Natural killer cell (primary cell): ENCODE measurements around the gene FNTB. TPM values are rescaled to one million over a fixed set of nuclear protein-coding genes. Genes with fewer than 3 reads are reported as not detected.
A peak's percentile ranks its signal among the peaks of the same experiment; 100 is the strongest.

ENCODE experiments used
- ATAC-seq, 3 donors: fragments of 150-1000 bp in 2 of 3; fragments of 200-7000 bp in 1 of 3; cut with Tn5 transposase; 1 replicate in 1 of 3; 2 replicates in 2 of 3; pipeline ENCODE4 v1.10.0; 2021; ENCODE audit warnings: mild to moderate bottlenecking in 2 of 3, moderate library complexity in 2 of 3
- DNase-seq, 2 donors: peaks; one replicate each; pipeline versions ENCODE4 v3.0.0 to v3.0.0-alpha.2; 2013 to 2021; ENCODE audit warnings: mixed read lengths in 1 of 2
- H3K27ac ChIP-seq: one replicate; pipeline ENCODE4 v1.5.1; 2013; ENCODE audit warnings: mild to moderate bottlenecking, low read length
- H3K27me3 ChIP-seq: one replicate; pipeline ENCODE4 v1.6.1; 2013; ENCODE audit warnings: low read length; ENCODE audit not compliant: control insufficient read depth, insufficient read depth
- H3K36me3 ChIP-seq: one replicate; pipeline ENCODE4 v1.6.1; 2013; ENCODE audit warnings: low read length; ENCODE audit not compliant: control insufficient read depth, insufficient read depth
- H3K4me1 ChIP-seq: one replicate; pipeline ENCODE4 v1.6.1; 2013; ENCODE audit warnings: low read length; ENCODE audit not compliant: control insufficient read depth, insufficient read depth
- H3K4me3 ChIP-seq: one replicate; pipeline ENCODE4 v1.5.1; 2013; ENCODE audit warnings: low read length
- H3K9me3 ChIP-seq: one replicate; pipeline ENCODE4 v1.6.1; 2013; ENCODE audit warnings: low read length; ENCODE audit not compliant: control insufficient read depth, insufficient read depth
- H3K27ac Mint-ChIP-seq, 2 donors: one replicate each; pipeline ENCODE4 v1.8.0; 2022; ENCODE audit warnings: mild to moderate bottlenecking in 2 of 2, mixed read lengths in 2 of 2, moderate library complexity in 1 of 2
- H3K27me3 Mint-ChIP-seq, 2 donors: one replicate each; pipeline ENCODE4 v1.8.0; 2022; ENCODE audit warnings: low read depth in 2 of 2, mixed read lengths in 2 of 2
- H3K36me3 Mint-ChIP-seq: one replicate; pipeline ENCODE4 v1.8.0; 2022; ENCODE audit warnings: mixed read lengths
- H3K4me1 Mint-ChIP-seq, 2 donors: one replicate each; pipeline ENCODE4 v1.8.0; 2022; ENCODE audit warnings: mixed read lengths in 2 of 2
- H3K4me3 Mint-ChIP-seq: one replicate; pipeline ENCODE4 v1.8.0; 2022; ENCODE audit warnings: mild to moderate bottlenecking, moderate library complexity, mixed read lengths
- H3K9me3 Mint-ChIP-seq, 2 donors: one replicate each; pipeline ENCODE4 v1.8.0; 2022; ENCODE audit warnings: mixed read lengths in 2 of 2
- CTCF ChIP-seq: fragments of 200-600 bp; IDR thresholded peaks from one replicate; pipeline ENCODE4 v1.8.0; 2022; ENCODE audit warnings: antibody characterized with exemption
- WGBS: methylation state at CpG from one replicate; pipeline ENCODE4 v1.1.7; 2013; ENCODE audit warnings: missing lambda C conversion rate; ENCODE audit not compliant: insufficient coverage; 5-methylcytosine and 5-hydroxymethylcytosine counted together
- intact Hi-C: fragments of 100-400 bp; cut with micrococcal nuclease; formaldehyde crosslinking; loops from one replicate; pipeline ENCODE4 v1.14.2; 2022
- total RNA-seq, 4 donors: library from RNA; stranded (reverse); fragments of 120-200 nt in 1 of 4; gene quantifications; one replicate each; pipeline versions ENCODE4 v1.2.3 to v1.2.4, GENCODE V29; 2013 to 2022

FNTB gene
- total RNA-seq, 3 donors from 2014 or later (not counting 1 experiment from before 2014, with no cell fraction given), result 4.0 to 8.7 (median 8.4) TPM

- no peak overlapping the region for H3K27ac Mint-ChIP-seq
These were observed 32.0 kb upstream of the FNTB start for GRCh38 chr14:64954491-64955240.

GRCh38 chr14:64955297-64955696 is 31.4 kb upstream of the FNTB start:
- Histone ChIP-seq H3K27me3 (no peaks in the 10 kb centered on the region), H3K36me3 (no peaks in the 10 kb centered on the region), H3K9me3 (no peaks in the 10 kb centered on the region), H3K27ac (no peak overlapping the region), H3K4me1 (no peaks in the 10 kb centered on the region), H3K4me3 (no peak overlapping the region)
- intact Hi-C loops, result no loop called here
- Mint-ChIP-seq H3K27me3 (no peaks in the 10 kb centered on the region), H3K36me3 (no peaks in the 10 kb centered on the region), H3K27ac (no peak overlapping the region), H3K4me1 (peaks cover 5 to 12% of the 10 kb centered on the region in 2 donors), H3K9me3 (no peaks in the 10 kb centered on the region), H3K4me3 (no peak overlapping the region)
- no peak for DNase-seq
- no peak for ATAC-seq
- TF ChIP-seq CTCF, result no peak
- 95% methylated on average over 6 of the region's 6 CpGs for WGBS

More at GRCh38 chr14:64954491-64955240, 32.0 kb upstream of the FNTB start:
- Mint-ChIP-seq H3K4me1 (peaks cover 5 to 7% of the 10 kb centered on the region in 2 donors), H3K4me3 (no peak overlapping the region), H3K27me3 (no peaks in the 10 kb centered on the region), H3K36me3 (no peaks in the 10 kb centered on the region), H3K9me3 (no peaks in the 10 kb centered on the region)
- Histone ChIP-seq H3K9me3 (no peaks in the 10 kb centered on the region), H3K27ac (no peak overlapping the region), H3K27me3 (no peaks in the 10 kb centered on the region), H3K4me1 (no peaks in the 10 kb centered on the region), H3K4me3 (no peak overlapping the region), H3K36me3 (no peaks in the 10 kb centered on the region)
- TF ChIP-seq CTCF, result no peak
- ATAC-seq (no peak), DNase-seq (no peak)
- WGBS, result 96% methylated on average over 9 of the region's 9 CpGs
- intact Hi-C loops, result no loop called here

- no peaks in the 10 kb centered on the region for H3K36me3 ChIP-seq
- H3K4me1 Mint-ChIP-seq, result peaks cover 5 to 16% of the 10 kb centered on the region in 2 donors
- peaks cover 8% of the 10 kb centered on the region for H3K4me1 ChIP-seq
- H3K9me3 Mint-ChIP-seq, result no peaks in the 10 kb centered on the region
- no peaks in the 10 kb centered on the region for H3K27me3 Mint-ChIP-seq
- DNase-seq (no peak), ATAC-seq (peak in 1 of 3 donors; percentile 11)
- no peak overlapping the region for H3K27ac Mint-ChIP-seq
- H3K4me3 Mint-ChIP-seq, result no peak overlapping the region
- TF ChIP-seq CTCF, result no peak
- no peaks in the 10 kb centered on the region for H3K9me3 ChIP-seq
- no peaks in the 10 kb centered on the region for H3K36me3 Mint-ChIP-seq
- no peak overlapping the region for H3K4me3 ChIP-seq
- H3K27me3 ChIP-seq, result no peaks in the 10 kb centered on the region
- WGBS, result 94% methylated on average over 8 of the region's 8 CpGs
- intact Hi-C loops, result no loop called here
- no peak overlapping the region for H3K27ac ChIP-seq
These were observed 29.8 kb upstream of the FNTB start for GRCh38 chr14:64956697-64957406.
